Measurements from ENCODE around the gene GSDME.

GSDME gene

DNA sequence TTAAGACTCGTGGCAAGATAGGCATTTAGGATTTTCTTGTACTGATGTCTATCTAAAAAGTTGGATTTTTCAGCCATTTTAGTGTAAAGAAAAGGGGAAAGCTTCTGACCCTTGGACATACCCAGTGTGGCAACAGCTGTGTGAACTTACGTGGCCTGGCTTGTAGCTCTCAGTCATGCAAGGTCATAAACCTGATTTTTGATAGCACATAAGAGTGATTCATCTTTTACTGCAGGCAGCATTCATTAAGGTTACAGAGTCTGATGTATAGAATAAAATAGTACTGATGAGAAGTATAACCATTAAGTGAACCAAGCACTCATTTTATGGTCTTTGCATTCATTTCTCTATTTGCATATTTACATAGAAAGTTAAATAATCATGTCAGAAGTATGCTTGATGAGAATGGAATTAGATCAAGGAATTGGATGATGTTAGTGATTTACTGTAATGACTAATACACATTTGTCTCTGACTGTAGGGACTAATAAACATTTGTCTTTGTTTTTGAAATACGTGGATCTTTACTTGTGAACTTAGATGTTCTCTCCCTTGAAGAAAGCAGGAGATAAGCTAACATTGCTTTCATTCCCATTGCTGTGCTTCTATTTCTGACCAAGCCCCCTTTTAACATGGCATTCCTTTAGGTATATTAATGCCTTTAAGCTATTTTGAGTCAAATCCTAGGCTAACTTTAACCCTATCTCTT, 88.2 kb downstream of the GSDME start:
- Histone ChIP-seq H3K4me3 (no peak overlapping the region), H3K27ac (no peak overlapping the region)
- DNase-seq (ENCODE audit: low spot score): no peak
- TF ChIP-seq, protein P1, sequence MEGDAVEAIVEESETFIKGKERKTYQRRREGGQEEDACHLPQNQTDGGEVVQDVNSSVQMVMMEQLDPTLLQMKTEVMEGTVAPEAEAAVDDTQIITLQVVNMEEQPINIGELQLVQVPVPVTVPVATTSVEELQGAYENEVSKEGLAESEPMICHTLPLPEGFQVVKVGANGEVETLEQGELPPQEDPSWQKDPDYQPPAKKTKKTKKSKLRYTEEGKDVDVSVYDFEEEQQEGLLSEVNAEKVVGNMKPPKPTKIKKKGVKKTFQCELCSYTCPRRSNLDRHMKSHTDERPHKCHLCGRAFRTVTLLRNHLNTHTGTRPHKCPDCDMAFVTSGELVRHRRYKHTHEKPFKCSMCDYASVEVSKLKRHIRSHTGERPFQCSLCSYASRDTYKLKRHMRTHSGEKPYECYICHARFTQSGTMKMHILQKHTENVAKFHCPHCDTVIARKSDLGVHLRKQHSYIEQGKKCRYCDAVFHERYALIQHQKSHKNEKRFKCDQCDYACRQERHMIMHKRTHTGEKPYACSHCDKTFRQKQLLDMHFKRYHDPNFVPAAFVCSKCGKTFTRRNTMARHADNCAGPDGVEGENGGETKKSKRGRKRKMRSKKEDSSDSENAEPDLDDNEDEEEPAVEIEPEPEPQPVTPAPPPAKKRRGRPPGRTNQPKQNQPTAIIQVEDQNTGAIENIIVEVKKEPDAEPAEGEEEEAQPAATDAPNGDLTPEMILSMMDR (IDR thresholded peaks at IDR 0.05): no peak

DNA sequence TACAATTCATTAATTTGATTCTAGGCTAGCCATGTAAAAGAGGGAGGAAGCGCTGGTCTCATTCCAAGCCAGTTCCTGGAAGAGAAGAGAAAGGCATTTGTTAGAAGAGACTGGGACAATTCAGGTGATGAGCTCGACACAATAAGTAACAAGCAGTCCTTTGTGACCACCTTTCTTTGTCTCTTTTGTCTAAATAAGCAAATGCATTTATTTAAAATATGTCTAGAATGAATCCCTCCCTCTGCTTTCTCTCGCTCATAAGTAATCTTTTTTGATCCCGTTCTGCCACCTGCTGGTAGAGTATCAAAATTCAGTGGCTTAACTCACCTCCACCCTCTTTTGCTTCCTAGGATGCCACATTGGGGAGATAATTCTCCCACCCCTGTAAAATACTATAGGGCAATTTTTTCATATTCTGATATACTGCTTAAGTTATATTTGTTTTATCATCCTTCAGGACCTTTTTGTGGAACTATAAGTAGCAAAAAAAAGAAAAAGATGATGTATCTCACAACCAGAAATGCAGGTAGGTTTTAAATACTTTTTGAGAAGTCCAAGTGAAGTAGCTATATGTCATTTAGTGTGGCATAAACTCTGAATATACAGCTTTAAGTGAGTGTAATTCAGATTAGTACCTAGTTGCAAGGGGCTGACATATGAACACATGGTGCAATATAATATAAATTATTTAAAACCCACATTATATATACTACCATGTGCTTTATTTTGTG, 91.5 kb downstream of the GSDME start:
- TF ChIP-seq, protein P1 (IDR thresholded peaks at IDR 0.05): peak; percentile 44
- no peak for DNase-seq (ENCODE audit: low spot score)

DNA sequence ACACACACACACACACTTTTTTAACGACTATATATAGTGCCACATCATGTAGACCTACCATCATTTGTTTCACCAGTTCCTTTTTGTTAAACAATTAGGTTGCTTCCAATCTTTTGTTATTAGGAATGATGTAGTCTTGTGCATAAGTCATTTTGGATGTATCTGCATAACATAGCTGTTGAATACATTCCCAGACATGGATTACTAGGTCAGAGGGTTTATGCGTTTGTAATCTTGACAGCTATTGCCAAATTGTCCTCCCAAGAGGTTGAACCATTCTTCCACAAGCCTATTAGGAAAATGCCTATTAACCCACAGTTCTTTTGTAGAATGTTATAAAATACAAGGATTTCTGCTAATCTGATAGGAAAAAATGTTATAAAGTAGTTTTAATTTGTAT, 96.7 kb downstream of the GSDME start:
- H3K27ac ChIP-seq: no peak overlapping the region
- DNase-seq (ENCODE audit: low spot score): no peak

More for the DNA sequence above, 91.5 kb downstream of the GSDME start:
- H3K27ac ChIP-seq: no peak overlapping the region
- H3K4me3 ChIP-seq: no peak overlapping the region

DNA sequence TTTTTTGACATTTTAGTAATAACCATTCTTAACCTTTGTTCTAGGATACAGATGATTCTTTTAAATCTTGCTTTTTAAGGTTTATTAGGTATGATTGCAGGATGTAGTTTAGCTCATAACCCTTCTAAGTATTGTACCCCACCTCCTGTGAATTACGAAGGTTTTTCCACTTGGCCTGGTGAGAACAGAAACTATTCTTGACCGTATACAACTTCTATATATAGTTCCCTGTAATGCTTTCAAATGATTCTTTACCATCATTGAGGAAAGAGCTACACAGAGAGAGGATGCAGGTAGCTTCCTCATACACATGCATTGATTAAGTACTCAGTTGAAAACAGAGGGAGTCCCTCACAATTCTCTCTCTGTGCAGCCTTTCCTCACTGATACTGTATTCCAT, 97.8 kb downstream of the GSDME start:
- Histone ChIP-seq H3K4me3 (no peak overlapping the region), H3K27ac (no peak overlapping the region)
- TF ChIP-seq, protein P1 (IDR thresholded peaks at IDR 0.05): no peak
- no peak for DNase-seq (ENCODE audit: low spot score)

More for the DNA sequence above, 96.7 kb downstream of the GSDME start:
- no peak overlapping the region for H3K4me3 ChIP-seq
- TF ChIP-seq, protein P1 (IDR thresholded peaks at IDR 0.05): no peak

DNA sequence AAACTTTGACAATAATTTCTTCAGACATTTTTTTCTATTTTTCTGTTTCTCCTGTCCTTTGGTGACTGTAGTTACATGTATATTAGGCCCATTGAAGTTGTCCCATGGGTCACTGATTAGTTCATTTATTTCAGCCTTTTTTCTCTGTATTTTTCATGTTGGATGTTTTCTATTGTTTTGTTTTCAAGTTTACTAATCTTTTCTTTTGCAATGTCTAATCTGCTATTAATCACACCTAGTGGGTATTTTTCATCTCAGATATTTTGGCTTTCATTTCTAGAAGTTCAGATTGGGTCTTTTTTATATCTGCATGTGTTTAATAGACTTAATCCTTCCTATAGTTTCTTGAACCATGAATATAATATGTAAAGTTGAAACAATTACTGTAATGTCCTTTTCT, 99.3 kb downstream of the GSDME start:
- H3K27ac ChIP-seq: no peak overlapping the region
- no peak overlapping the region for H3K4me3 ChIP-seq
- TF ChIP-seq, protein P1 (IDR thresholded peaks at IDR 0.05): no peak
- DNase-seq (ENCODE audit: low spot score): no peak

DNA sequence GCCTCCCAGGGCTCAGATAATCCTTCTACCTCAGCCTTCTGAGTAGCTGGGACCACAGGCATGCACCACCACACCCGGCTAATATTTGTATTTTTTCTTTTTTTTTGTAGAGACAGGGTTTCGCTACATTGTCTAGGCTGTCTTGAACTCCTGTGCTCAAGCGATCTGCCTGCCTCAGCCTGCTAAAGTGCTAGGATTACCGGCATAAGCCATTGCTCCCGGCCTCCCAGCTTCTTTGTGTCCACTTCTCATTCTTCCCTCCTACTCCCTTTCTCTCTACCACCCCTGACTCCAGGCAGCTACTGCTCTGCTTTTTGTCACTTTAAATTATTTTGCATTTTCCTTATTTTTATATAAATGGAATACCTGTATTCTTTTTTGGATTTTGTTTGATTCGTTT, 100.7 kb downstream of the GSDME start:
- no peak for DNase-seq (ENCODE audit: low spot score)
- TF ChIP-seq, protein P1 (IDR thresholded peaks at IDR 0.05): no peak
- Histone ChIP-seq H3K27ac (no peak overlapping the region), H3K4me3 (no peak overlapping the region)

DNA sequence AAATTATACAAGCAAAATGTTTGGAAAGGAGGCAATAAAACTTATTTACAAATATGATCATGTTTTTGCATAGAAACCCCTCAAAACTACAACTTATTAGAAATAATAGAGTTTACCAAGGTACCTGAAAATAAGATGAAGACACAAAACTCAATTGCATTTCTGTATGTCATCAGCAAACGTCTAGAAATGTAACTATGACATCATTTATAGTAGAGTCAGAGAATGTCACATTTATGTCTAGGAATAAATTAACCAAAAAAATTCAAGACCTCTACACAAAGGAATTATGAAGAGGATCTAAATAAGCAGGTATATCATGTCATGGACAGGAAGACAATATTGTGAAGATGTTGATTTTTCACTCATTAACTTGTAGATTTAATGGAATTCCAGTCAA, 103.0 kb downstream of the GSDME start:
- Histone ChIP-seq H3K27ac (no peak overlapping the region), H3K4me3 (no peak overlapping the region)
- DNase-seq (ENCODE audit: low spot score): no peak
- TF ChIP-seq, protein P1 (IDR thresholded peaks at IDR 0.05): no peak

Measured in coronary artery (tissue), 2 donors.